GM18909 (cell line): ENCODE results near the gene ACSBG1.

Experiments
- ATAC-seq: cut with Tn5 transposase; IDR thresholded peaks from one replicate; pipeline ENCODE4 v1.9.1; 2021; ENCODE audit warnings: mild to moderate bottlenecking; ENCODE audit not compliant: unreplicated experiment, poor library complexity

Gene ACSBG1

GRCh38 chr15:78234515-78235040 is at the start of gene ACSBG1:
TSS of gene ACSBG1 (minus strand) at chr15:78234565. CDS start at chr15:78234501, 64 bp downstream.
- no peak for ATAC-seq

- no peak for ATAC-seq
Measured at GRCh38 chr15:78282324-78282723, 48.0 kb upstream of the ACSBG1 start.

GRCh38 chr15:78280319-78281072 is 46.1 kb upstream of the ACSBG1 start:
- no peak for ATAC-seq

GRCh38 chr15:78276064-78276943 is 41.9 kb upstream of the ACSBG1 start:
- ATAC-seq: no peak

- no peak for ATAC-seq
Measured at GRCh38 chr15:78274994-78275393, 40.6 kb upstream of the ACSBG1 start.

GRCh38 chr15:78272776-78273175 is 38.4 kb upstream of the ACSBG1 start:
- ATAC-seq: no peak

GRCh38 chr15:78272316-78272715 is 38.0 kb upstream of the ACSBG1 start:
- ATAC-seq: no peak

GRCh38 chr15:78266806-78267205 is 32.4 kb upstream of the ACSBG1 start:
- ATAC-seq: no peak

- ATAC-seq: no peak
Measured at GRCh38 chr15:78266229-78266628, 31.9 kb upstream of the ACSBG1 start.

GRCh38 chr15:78265752-78266224 is 31.4 kb upstream of the ACSBG1 start:
- ATAC-seq: no peak

- no peak for ATAC-seq
Measured at GRCh38 chr15:78265137-78265460, 30.7 kb upstream of the ACSBG1 start.

- ATAC-seq: no peak
Measured at GRCh38 chr15:78264304-78265136, 30.2 kb upstream of the ACSBG1 start, which contains the start of gene DNAJA4. TSS of gene DNAJA4 (plus strand) at chr15:78264562. CDS start at chr15:78264764, 202 bp downstream.

GRCh38 chr15:78263907-78264303 is 29.5 kb upstream of the ACSBG1 start:
- no peak for ATAC-seq

GRCh38 chr15:78263351-78263781 is 29.0 kb upstream of the ACSBG1 start:
- ATAC-seq: no peak

GRCh38 chr15:78261062-78261461 is 26.7 kb upstream of the ACSBG1 start:
- no peak for ATAC-seq

GRCh38 chr15:78260489-78260888 is 26.1 kb upstream of the ACSBG1 start:
- no peak for ATAC-seq

- no peak for ATAC-seq
Measured at GRCh38 chr15:78259232-78259631, 24.9 kb upstream of the ACSBG1 start.

- ATAC-seq: no peak
Measured at GRCh38 chr15:78257681-78258080, 23.3 kb upstream of the ACSBG1 start.

GRCh38 chr15:78256044-78256437 is 21.7 kb upstream of the ACSBG1 start:
- no peak for ATAC-seq

- no peak for ATAC-seq
Measured at GRCh38 chr15:78255421-78256043, 21.2 kb upstream of the ACSBG1 start.
